ACC112 (cell line): ENCODE results near the gene MAP7D2.
"Not testable (repeated sequence)": the region's sequence is repeated elsewhere in the genome, so short reads cannot be mapped to it uniquely, and the experiment has no call there.

ENCODE experiments used
- H2AFZ ChIP-seq: fragments of 200-600 bp; sonication (generic); one replicate; pipeline ENCODE4 v1.6.0; 2017; ENCODE audit warnings: antibody characterized with exemption, low read length; ENCODE audit not compliant: unreplicated experiment
- H3K27ac ChIP-seq: fragments of 200-600 bp; sonication (generic); 2 replicates; pipeline ENCODE4 v1.5.1; 2014; ENCODE audit warnings: low read depth, mild to moderate bottlenecking, antibody characterized with exemption, low read length, moderate library complexity
- H3K27me3 ChIP-seq: fragments of 200-600 bp; sonication (generic); 2 replicates; pipeline ENCODE4 v1.6.1; 2014; ENCODE audit warnings: mild to moderate bottlenecking, antibody characterized with exemption, low read length, moderate library complexity, mixed read lengths; ENCODE audit not compliant: insufficient read depth
- H3K36me3 ChIP-seq: fragments of 200-600 bp; sonication (generic); 2 replicates; pipeline ENCODE4 v1.6.1; 2016; ENCODE audit warnings: mild to moderate bottlenecking, antibody characterized with exemption, low read length, moderate library complexity, mixed read lengths; ENCODE audit not compliant: insufficient read depth
- H3K4me1 ChIP-seq: fragments of 200-600 bp; sonication (generic); one replicate; pipeline ENCODE4 v1.6.1; 2016; ENCODE audit warnings: low read length, mixed read lengths; ENCODE audit not compliant: insufficient read depth, unreplicated experiment, control insufficient read depth
- H3K4me3 ChIP-seq: fragments of 200-600 bp; sonication (generic); 2 replicates; pipeline ENCODE4 v1.5.1; 2014; ENCODE audit warnings: mild to moderate bottlenecking, low read depth, low read length
- H3K79me2 ChIP-seq: fragments of 200-600 bp; sonication (generic); one replicate; pipeline ENCODE4 v1.6.0; 2016; ENCODE audit warnings: low read length; ENCODE audit not compliant: control insufficient read depth, unreplicated experiment, insufficient read depth

The MAP7D2 gene

GRCh38 chrX:20140420-20140819 lies 23.7 kb upstream of the MAP7D2 start:
- H3K4me3 ChIP-seq = peak overlapping the region; percentile 95
- no peaks in the 10 kb centered on the region for H3K27me3 ChIP-seq
- H3K27ac ChIP-seq = peak overlapping the region; percentile 75
- H3K79me2 ChIP-seq = peaks cover 58% of the 10 kb centered on the region
- H3K36me3 ChIP-seq = peaks cover 37% of the 10 kb centered on the region
- peaks cover 35% of the 10 kb centered on the region for H3K4me1 ChIP-seq
- no peak overlapping the region for H2AFZ ChIP-seq

- Histone ChIP-seq H3K27me3 (no peaks in the 10 kb centered on the region), H3K27ac (peak overlapping the region; percentile 75), H3K4me1 (peaks cover 37% of the 10 kb centered on the region), H3K4me3 (peak overlapping the region; percentile 95), H3K79me2 (peaks cover 63% of the 10 kb centered on the region), H3K36me3 (peaks cover 42% of the 10 kb centered on the region), H2AFZ (no peak overlapping the region)
Measured at GRCh38 chrX:20139966-20140365, 23.3 kb upstream of the MAP7D2 start.

DNA sequence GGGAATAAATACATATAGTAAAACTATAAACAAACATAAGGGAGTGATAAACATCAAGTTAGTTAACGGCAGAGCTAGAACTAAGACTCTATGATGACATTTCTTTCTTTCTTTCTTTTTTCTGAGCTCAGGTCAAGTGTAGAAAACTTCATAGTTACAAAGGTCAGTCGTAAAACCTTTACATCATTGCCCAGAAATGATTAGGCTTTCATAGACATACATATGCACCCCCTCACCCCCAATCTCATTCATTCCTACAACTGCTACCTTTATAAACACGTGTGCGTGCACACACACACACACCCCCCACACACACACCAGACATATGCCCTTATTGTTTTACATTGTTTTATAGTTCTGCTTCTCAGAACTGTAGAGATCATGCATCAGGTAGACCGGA lies 19.2 kb upstream of the MAP7D2 start:
- H3K27me3 ChIP-seq = no peaks in the 10 kb centered on the region
- H2AFZ ChIP-seq = no peak overlapping the region
- no peak overlapping the region for H3K4me3 ChIP-seq
- peaks cover 73% of the 10 kb centered on the region for H3K79me2 ChIP-seq
- H3K36me3 ChIP-seq = peaks cover 62% of the 10 kb centered on the region
- H3K4me1 ChIP-seq = peaks cover 35% of the 10 kb centered on the region
- no peak overlapping the region for H3K27ac ChIP-seq

- peaks cover 45% of the 10 kb centered on the region for H3K4me1 ChIP-seq
- H3K36me3 ChIP-seq = peaks cover 57% of the 10 kb centered on the region
- H3K79me2 ChIP-seq = peaks cover 46% of the 10 kb centered on the region
- H2AFZ ChIP-seq = no peak overlapping the region
- H3K4me3 ChIP-seq = no peak overlapping the region
- peak overlapping the region; percentile 43 for H3K27ac ChIP-seq
- no peaks in the 10 kb centered on the region for H3K27me3 ChIP-seq
Measured at GRCh38 chrX:20132666-20133065, 16.0 kb upstream of the MAP7D2 start.

DNA sequence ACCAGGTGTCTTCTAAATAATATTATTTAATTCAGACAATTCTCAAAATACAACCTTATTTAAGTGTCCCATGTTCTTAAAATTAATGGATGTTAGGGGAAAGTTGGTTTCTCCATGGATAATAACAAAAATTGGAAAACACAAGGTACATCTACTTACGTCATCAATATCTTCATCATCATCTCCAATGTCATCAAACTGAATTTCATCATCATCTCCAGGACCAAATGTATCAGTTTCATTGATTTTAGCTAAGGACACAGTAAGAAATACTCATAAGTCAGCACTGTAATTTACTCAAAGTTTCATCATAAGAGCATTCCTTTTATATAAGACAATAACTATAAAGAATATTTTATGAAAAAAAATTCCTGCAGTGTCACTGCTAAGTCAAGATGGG lies 13.7 kb upstream of the MAP7D2 start:
- Histone ChIP-seq H3K4me3 (no peak overlapping the region), H3K79me2 (peaks cover 24% of the 10 kb centered on the region), H3K27ac (peak overlapping the region; percentile 74), H3K27me3 (no peaks in the 10 kb centered on the region), H3K4me1 (peaks cover 37% of the 10 kb centered on the region), H2AFZ (no peak overlapping the region), H3K36me3 (peaks cover 37% of the 10 kb centered on the region)

- Histone ChIP-seq H3K27ac (peak overlapping the region; percentile 62), H2AFZ (no peak overlapping the region), H3K4me3 (no peak overlapping the region), H3K27me3 (no peaks in the 10 kb centered on the region), H3K36me3 (peaks cover 29% of the 10 kb centered on the region), H3K79me2 (peaks cover 17% of the 10 kb centered on the region), H3K4me1 (peaks cover 35% of the 10 kb centered on the region)
Measured at GRCh38 chrX:20129547-20129946, 12.8 kb upstream of the MAP7D2 start.

DNA sequence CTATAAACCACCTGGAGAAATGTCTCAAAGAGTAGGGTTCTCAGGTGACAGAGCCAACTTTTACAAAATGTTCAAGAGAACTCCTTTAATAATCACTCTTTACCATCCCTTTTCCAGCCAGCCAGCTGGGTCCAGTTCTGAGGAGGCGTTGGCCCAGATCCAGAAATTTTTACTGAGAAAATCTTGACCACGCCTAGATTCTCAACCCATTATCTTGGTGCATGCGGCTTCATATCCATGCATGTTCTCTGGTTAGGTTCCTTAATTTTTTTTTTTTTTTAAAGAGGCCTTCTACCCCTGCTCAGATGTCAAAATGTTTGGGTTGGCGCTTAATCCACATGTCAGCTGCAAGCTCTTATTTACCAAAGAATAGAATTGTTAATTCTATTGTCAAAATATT lies 12.0 kb upstream of the MAP7D2 start:
- Histone ChIP-seq H3K36me3 (peaks cover 30% of the 10 kb centered on the region), H2AFZ (no peak overlapping the region), H3K79me2 (peaks cover 13% of the 10 kb centered on the region), H3K4me3 (no peak overlapping the region), H3K27ac (peak overlapping the region; percentile 62), H3K27me3 (no peaks in the 10 kb centered on the region), H3K4me1 (peaks cover 32% of the 10 kb centered on the region)

DNA sequence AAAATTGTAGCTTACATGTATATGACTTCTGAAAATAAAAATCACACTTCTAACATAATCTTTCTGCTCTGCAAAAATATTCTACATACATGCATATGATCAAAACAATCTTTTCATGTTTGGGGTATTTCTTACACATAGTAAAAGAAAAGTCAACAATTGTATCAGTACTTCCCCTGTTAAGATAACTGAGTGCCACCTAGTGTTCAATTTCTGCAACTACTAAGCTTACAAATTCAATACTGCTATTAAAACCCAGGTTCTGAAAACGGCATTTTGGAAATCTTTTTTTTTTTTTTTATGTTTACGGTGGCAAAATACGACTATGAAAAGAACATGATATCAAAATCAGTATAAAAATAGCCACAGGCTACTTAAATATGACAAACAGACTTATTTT lies 10.7 kb upstream of the MAP7D2 start:
- H2AFZ ChIP-seq, H3K79me2 ChIP-seq, H3K4me3 ChIP-seq, H3K27me3 ChIP-seq, H3K27ac ChIP-seq: not testable (repeated sequence)
- peaks cover 21% of the 10 kb centered on the region for H3K36me3 ChIP-seq
- H3K4me1 ChIP-seq = peaks cover 23% of the 10 kb centered on the region

DNA sequence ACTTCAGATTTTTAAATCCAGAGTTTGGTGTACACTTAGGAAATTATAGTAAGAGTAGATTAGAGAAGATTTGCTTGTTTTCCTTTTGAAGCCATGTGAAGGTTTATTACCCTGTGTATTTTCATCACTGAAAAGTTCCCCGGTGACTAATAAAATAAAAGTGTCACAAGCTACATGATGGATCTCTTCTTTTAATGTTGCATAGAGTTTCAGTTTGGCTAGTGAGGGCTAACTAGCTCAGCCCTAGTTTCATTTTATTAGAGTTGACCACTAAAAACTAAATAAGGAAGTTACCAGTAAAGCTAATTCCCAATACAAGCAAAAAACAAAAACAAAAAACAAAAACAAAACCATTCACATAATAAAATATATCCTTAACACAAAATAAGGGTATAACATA lies 10.1 kb upstream of the MAP7D2 start:
- H3K4me3 ChIP-seq, H2AFZ ChIP-seq, H3K27me3 ChIP-seq, H3K27ac ChIP-seq, H3K79me2 ChIP-seq: not testable (repeated sequence)
- Histone ChIP-seq H3K4me1 (peaks cover 23% of the 10 kb centered on the region), H3K36me3 (peaks cover 18% of the 10 kb centered on the region)

DNA sequence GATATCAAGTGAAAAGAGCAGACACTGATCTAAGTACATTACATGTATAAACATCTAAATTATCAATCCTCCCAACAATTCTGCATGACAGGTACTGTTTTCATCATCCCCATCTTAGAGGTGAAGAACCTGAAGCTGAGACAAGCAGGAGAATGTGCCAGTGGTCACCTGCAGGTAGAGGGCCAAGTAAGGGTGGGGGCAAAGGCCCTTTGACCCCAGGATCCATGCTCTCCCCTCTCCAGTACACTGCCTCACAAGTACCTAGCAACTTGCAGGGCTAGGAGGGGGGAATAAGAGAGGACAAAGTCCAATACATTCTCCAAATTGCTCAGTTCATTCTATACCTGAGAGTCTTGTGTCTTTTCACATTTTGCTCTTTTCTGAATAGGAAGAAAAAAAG lies 8.3 kb upstream of the MAP7D2 start:
- peaks cover 8% of the 10 kb centered on the region for H3K36me3 ChIP-seq
- peaks cover 18% of the 10 kb centered on the region for H3K4me1 ChIP-seq
- no peak overlapping the region for H2AFZ ChIP-seq
- H3K27me3 ChIP-seq = no peaks in the 10 kb centered on the region
- H3K4me3 ChIP-seq = no peak overlapping the region
- no peak overlapping the region for H3K27ac ChIP-seq
- no peaks in the 10 kb centered on the region for H3K79me2 ChIP-seq

DNA sequence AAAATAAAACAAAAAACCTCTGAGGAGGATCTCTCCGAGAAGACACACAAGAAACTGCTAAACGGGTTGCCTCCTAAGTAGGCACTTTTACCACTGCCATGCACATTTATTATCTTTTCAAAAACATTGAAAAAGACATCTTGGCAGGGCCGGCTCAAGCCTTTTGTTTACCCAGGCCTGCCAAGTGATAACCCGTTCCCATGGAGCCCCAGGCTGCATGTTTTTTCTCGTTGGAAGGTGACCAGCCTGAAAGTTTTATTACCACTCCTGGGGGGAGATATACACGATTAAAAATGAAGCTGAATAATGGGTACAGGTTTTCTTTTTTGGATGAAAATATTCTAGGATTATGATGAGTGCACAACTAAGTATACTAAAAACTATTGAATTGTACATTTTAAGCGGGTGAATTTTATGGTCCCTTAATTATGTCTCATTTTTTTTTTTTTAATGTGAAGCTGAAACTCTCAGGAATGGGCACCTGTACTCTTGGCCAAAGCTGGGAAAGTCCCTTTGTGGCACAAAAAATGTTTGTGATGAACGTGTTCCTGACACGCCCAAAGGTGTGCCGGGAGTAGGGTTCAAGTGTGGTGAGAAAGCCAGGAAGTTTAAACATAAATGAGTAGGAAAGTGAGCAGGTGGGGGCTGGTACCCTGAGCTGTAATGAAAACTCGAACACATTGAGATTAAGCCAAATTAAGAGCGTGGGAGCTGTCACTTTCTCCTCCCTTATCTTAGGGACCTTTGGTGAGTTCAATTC lies 1.5 kb upstream of the MAP7D2 start:
- Histone ChIP-seq H3K4me1 (no peaks in the 10 kb centered on the region), H3K4me3 (no peak overlapping the region), H2AFZ (no peak overlapping the region), H3K27me3 (peaks cover 10% of the 10 kb centered on the region; the same call in 1 of the 2 replicates), H3K79me2 (no peaks in the 10 kb centered on the region), H3K27ac (no peak overlapping the region), H3K36me3 (no peaks in the 10 kb centered on the region)
